ENCODE data around the gene ZNF311.

GRCh38 chr6:28947831-28948270 is 57.3 kb downstream of the ZNF311 start:
- TF ChIP-seq CTCF (IDR thresholded peaks at IDR 0.05) = no peak
- no peak for TF ChIP-seq POLR2AphosphoS5 (IDR thresholded peaks at IDR 0.05; ENCODE audit: low read depth, low read length)
- TF ChIP-seq SIN3A (IDR thresholded peaks at IDR 0.05; ENCODE audit: borderline replicate concordance, insufficient read depth, low read depth, low read length) = no peak
- no peak for TF ChIP-seq REST (IDR thresholded peaks at IDR 0.05; ENCODE audit: insufficient read depth in 1 of 2, low read depth in 2 of 2, low read length in 1 of 2)
